NCI-H446 treated with DMSO at 0.1 percent for 48 hours (cell line): ENCODE measurements around the gene KLF16.
"Not testable (repeated sequence)": the region's sequence is repeated elsewhere in the genome, so short reads cannot be mapped to it uniquely, and the experiment has no call there.

Source experiments
- DNase-seq: peaks from one replicate; lab custom pipeline; 2025; lab: John Stamatoyannopoulos, UW

The KLF16 gene

GRCh38 chr19:1884291-1884718, 20.9 kb upstream of the KLF16 start:
- DNase-seq: no peak

DNA sequence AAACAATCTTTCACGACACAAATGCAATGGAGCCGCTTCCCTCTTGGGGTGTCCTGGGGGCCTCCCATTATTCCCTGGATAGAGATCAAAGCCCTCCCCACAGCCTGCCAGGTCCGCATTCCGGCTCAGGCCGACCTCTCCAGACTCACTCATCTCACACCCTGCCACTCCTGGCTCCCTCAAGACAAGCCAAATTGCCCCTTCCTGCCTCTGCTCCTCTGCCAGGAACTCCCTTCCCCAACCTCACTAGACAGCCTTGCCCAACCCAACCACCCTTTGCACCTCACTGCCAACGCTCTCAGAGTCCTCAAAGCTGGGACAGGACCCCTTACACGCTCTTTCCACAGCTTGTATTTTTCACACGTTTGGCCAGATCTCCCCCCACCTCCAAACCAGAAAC, 20.4 kb upstream of the KLF16 start:
- DNase-seq: no peak

GRCh38 chr19:1882786-1883692, 19.7 kb upstream of the KLF16 start:
- DNase-seq: no peak

GRCh38 chr19:1882089-1882785, 18.9 kb upstream of the KLF16 start:
- DNase-seq: no peak

GRCh38 chr19:1881393-1882088, 18.2 kb upstream of the KLF16 start:
- DNase-seq: not testable (repeated sequence)

DNA sequence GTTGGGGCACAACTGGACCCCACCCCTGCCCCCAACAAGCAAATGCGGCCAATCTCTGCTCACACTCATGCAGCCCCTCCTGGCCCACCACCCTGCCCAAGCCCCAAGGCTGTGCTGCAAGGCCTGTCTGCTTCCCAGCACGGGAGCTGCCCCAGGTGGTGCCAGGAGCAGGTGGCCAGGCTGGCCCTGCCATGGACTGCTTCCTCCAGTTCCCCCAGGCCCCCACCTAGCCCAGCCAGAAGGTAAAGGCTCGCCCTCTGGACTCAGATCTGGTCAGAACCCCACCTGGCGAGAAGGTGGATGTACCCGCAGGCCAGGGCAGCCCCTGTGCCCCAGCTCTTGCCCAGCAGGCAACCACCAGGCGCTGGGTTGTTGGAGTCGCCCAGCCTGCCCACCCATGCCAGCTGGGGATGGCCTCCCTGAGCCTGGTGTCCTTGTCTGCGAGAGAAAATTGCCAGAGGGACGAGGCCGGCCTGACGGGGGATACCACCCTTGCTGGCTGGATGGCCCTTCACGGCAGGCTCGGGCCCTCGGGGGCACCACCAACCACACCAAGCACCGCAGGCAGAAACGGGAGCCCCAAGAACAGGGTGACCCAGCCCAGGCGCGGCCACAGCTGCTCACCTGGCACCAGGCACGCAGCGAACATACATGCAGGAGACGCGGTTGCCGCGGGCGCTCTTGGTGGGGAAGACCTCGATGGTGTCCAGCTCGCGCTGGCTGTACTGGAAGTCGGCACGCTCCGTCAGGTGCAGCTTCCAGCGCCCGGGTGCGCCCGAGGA, 17.4 kb upstream of the KLF16 start:
- no peak for DNase-seq

DNA sequence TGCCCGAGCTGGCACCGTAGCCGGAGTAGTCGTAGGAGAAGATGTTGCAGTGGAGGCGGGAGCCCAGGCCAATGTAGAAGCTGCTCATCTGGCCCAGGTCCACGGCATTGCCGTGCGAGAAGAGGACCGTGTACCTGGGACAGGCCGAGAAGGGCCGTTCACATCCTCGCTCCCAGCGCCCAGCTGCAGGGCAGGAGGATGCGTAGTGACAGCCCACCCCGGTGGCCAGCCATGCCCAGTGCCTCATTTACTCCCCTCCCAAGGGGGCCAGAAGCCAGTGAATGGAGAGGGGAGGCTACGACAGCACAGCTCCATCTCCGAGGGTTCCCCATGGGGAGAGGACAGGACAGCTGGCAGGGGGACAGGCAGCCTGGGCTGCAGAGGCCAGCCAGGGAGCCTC, 16.6 kb upstream of the KLF16 start:
- not testable (repeated sequence) for DNase-seq

GRCh38 chr19:1878583-1878982, 15.2 kb upstream of the KLF16 start:
- DNase-seq: not testable (repeated sequence)

DNA sequence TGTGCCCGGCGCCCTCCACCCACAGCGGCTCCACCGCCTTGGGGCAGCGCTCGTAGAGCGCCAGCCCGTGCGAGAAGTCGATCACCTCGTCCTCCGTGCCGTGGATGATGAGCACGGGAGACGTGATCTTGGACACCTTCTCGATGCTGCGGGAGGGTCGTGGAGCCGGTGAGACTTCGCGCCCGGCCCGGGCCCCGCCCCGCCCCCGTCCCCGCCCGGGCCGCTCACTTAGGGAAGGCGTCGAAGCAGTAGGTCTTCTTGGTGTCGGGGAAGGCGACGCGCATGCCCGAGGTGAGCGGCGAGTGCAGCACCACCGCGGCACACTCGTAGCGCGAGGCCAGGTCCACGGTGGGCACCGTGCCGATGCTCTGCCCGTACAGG, 13.9 kb upstream of the KLF16 start:
- DNase-seq: not testable (repeated sequence)

- not testable (repeated sequence) for DNase-seq
Observed at GRCh38 chr19:1876496-1877279, 13.3 kb upstream of the KLF16 start.

DNA sequence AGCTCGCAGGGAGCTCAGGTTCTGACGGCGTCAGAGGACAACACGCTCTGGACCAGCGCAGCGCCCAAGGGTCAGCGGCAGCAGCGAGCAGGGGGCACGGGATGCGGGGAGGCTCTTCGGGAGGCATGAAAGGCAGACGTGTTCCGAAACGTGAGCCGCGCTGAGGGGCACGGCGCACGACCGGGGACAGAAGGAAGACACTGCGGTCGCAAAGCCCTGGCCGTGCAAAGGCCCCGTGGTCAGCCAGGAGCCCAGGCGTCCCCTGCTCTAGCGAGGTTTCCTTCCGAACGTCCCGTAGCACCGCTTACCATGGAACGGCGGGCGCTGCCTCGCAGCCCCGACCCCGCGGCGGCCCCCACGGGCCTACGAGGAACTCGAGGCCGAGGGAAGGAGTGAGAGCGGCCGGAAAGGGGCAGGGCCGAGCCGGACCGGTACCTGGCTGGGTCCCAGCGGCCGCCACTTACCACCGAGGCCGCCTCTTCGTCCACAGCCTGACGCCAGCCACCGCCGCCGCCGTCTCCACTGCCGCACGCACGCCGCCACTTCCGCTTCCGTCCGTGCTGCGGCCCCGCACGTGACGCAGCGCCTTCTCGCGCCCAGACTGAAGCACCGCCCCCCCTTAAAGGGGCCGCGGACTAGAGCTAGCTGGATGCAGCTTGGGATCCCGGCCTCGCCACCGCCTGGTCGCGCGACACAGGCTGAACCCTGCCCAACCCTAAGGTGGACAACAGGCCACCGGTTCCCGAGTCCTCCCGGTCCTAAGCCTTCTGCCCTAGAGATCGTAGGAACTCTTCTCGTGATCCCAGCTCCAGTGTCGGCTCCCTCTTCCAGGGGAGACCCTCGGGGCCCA, 12.5 kb upstream of the KLF16 start:
- peak; percentile 78 for DNase-seq

DNA sequence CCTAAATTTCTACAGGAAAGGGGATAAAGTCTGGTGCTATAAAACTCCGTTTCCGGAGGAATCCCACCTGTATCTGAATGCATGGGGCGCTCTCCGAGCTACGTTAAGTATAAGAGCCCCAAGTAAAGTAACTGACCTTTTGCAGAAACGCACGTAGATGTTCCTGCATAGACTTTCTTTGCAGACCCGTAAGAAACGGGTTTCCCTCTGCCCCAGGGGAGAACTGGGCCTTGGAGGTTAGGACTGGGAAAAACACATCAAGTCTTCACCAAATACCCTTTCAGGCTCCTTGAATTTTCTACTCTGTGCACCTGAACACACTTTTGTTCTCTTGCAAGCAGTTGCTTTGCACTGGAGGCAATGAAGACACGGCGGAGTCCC, 11.9 kb upstream of the KLF16 start:
- not testable (repeated sequence) for DNase-seq

GRCh38 chr19:1874554-1875185, 11.3 kb upstream of the KLF16 start:
- DNase-seq: peak; percentile 14

DNA sequence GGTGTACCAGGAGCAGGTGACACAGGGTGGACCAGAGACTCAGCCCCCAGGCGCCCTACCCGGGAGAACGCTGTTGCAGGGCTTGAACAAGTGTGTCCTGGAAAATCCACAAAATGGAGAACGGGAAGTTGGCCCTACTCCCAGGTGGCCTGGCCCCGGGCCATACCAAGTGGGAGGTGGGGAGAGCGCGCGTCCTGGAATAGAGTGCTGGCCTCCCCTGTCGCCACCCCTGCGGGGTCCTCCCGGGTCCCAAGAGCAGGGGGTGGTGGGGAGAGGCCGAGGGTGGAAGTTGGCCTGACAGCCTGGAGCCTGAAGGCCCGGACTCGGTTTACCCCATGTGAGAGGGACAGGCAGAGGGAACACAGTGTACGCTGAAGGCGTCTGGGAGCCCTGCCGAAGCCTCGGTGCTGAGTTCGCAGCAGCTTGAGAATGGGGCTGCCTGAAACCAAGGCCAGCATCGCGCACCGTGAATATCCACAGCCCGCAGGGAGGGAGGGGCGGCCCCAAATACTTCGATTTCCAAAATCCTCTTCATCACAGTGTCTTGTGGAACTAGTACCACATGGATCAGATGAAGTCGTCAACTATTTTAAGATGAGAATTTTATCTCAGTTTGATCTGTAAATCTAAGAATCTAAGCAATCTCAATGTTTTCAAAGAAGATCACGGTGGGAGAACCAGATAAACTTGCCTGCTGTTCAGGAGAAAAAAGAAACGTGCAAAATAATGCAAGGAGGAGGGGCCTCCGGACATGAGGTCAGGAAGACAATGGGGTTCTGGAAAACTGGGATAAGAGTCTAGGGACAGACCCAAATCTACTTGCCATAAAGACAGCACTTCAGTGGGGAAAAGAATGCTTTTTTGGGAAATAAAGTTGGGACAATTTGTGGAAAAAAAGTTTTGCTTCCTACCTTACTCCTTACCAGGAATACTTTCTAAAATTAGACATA, 10.4 kb upstream of the KLF16 start:
- peak; percentile 39 for DNase-seq

- DNase-seq: no peak
Observed at GRCh38 chr19:1872807-1873523, 9.6 kb upstream of the KLF16 start.

- DNase-seq: no peak
Observed at GRCh38 chr19:1871630-1872029, 8.3 kb upstream of the KLF16 start.

DNA sequence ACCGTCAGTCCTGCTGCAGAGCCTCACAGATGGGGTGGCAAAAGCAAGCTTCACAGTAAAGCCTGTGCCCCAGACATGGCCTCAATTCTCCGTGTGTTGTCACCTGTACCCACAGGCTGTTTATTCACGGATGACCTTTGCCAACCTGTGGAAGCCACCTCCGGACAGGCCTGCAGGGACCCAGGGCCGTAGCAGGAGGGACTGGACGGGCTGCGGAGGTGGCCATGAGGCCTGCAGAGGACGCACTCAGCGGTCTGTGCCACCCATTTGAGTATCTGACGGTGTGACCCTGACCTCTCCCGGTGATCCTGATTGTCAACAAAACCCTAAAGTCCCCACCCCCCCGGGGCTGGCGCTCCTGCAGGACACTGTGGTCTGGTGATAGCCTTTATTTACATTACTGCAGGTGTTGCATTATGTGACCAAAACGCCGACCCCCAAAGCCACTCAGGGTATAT, 7.8 kb upstream of the KLF16 start:
- no peak for DNase-seq

DNA sequence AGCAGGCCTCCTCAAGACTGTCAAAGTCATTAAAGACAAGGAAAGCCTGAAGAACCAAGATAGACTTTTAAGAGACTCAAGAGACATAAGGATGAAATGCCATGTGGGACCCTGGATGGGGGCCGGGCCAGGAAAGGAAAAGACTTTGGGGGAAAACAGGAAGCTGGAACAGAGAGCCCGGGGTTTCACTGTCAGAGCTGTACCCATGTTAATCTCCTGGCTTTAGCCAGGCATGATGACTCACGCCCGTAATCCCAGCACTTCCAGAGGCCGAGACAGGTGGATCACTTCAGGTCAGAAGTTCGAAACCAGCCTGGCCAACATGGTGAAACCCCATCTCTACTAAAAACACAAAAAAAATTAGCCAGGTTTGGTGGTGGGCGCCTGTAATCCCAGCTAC, 5.6 kb upstream of the KLF16 start:
- no peak for DNase-seq
